Heart left ventricle (tissue), 13 donors: Measurements from ENCODE around the gene ARHGAP30.
A peak's percentile ranks its signal among the peaks of the same experiment; 100 is the strongest.

ENCODE experiments used
- CTCF ChIP-seq, 12 donors: fragments of 200-600 bp; sonication (generic) in 4 of 12; IDR thresholded peaks; one replicate each; pipeline versions ENCODE4 v1.5.0 to v1.8.0; 2018 to 2022; ENCODE audit warnings: antibody characterized with exemption in 12 of 12, mild to moderate bottlenecking in 5 of 12
- POLR2A ChIP-seq, 2 donors: fragments of 450-650 bp; IDR thresholded peaks; one replicate each; pipeline ENCODE4 v1.6.1; 2017; ENCODE audit warnings: antibody characterized with exemption in 2 of 2, mild to moderate bottlenecking in 2 of 2, moderate library complexity in 2 of 2
- donor health status: ischemic (EF 13 %, LVEDD 7.1; RV severe dilation, severe dysfunction).
- donor health status: DM: no; HTN: yes; CAD: no.
- donor health status: DM: no; HTN: no; CAD: no.
- donor health status: ischemic (EF 25% LVEDD 6.9; RV normal size, moderate dysfunction).
- donor health status: ischemic (EF 25% LVEDD 5.7; RV mildly dilated, moderate dysfunction).
- donor health status: ischemic (EF 35%, LVEDD 5.7; RV mildly dilated, moderate dysfunction).
- donor health status: nonischemic (EF 11% LVEDD 7.7; RV severe dilation, severe dysfunction).
- donor health status: DM: yes; HTN: yes; CAD: no.
- donor health status: PGD.
- donor health status: ischemic (EF 29% LVEDD 5.4; RV normal size, mild dysfunction).
- donor health status: nonischemic (EF 23%, LVEDD 6.1; RV moderate dilation, normal function).

GRCh38 chr1:161013488-161014230 is 56.0 kb downstream of the ARHGAP30 start:
- TF ChIP-seq POLR2A (IDR thresholded peaks at IDR 0.05) = peak in 1 of 2 donors; percentile 23
- no peak for TF ChIP-seq CTCF (IDR thresholded peaks at IDR 0.05)
